G401.6 (cell line): ENCODE data around the gene PHLDB2.

Experiments
- FAIRE-seq: peaks from 2 replicates; lab custom pipeline; 2012; peaks lifted over from hg19 to GRCh38; lab: Jason Lieb, UNC

PHLDB2 gene

GRCh38 chr3:111884411-111885018 is 25.4 kb downstream of the PHLDB2 start:
- no peak for FAIRE-seq

- FAIRE-seq: no peak
Observed at GRCh38 chr3:111885578-111885977, 26.5 kb downstream of the PHLDB2 start.

- no peak for FAIRE-seq
Observed at GRCh38 chr3:111890051-111890580, 31.1 kb downstream of the PHLDB2 start.

- FAIRE-seq: no peak
Observed at GRCh38 chr3:111892070-111892469, 33.0 kb downstream of the PHLDB2 start.

- no peak for FAIRE-seq
Observed at GRCh38 chr3:111895071-111895470, 36.0 kb downstream of the PHLDB2 start.

GRCh38 chr3:111899966-111900365 is 40.9 kb downstream of the PHLDB2 start:
- FAIRE-seq: no peak

GRCh38 chr3:111901637-111902036 is 42.6 kb downstream of the PHLDB2 start:
- FAIRE-seq: no peak

- FAIRE-seq: no peak
Observed at GRCh38 chr3:111902534-111902933, 43.5 kb downstream of the PHLDB2 start.

GRCh38 chr3:111903067-111903511 is 44.0 kb downstream of the PHLDB2 start:
- FAIRE-seq: no peak

GRCh38 chr3:111904376-111905241 is 45.5 kb downstream of the PHLDB2 start:
- no peak for FAIRE-seq

- FAIRE-seq: no peak
Observed at GRCh38 chr3:111906656-111907055, 47.6 kb downstream of the PHLDB2 start.

- no peak for FAIRE-seq
Observed at GRCh38 chr3:111907151-111907550, 48.1 kb downstream of the PHLDB2 start.

GRCh38 chr3:111910806-111911205 is 51.7 kb downstream of the PHLDB2 start:
- FAIRE-seq: no peak

GRCh38 chr3:111911446-111911845 is 52.4 kb downstream of the PHLDB2 start:
- no peak for FAIRE-seq

- no peak for FAIRE-seq
Observed at GRCh38 chr3:111913163-111913763, 54.2 kb downstream of the PHLDB2 start.

- FAIRE-seq: no peak
Observed at GRCh38 chr3:111915905-111916304, 56.8 kb downstream of the PHLDB2 start.

- no peak for FAIRE-seq
Observed at GRCh38 chr3:111917300-111917699, 58.2 kb downstream of the PHLDB2 start.

- FAIRE-seq: no peak
Observed at GRCh38 chr3:111919370-111920065, 60.5 kb downstream of the PHLDB2 start.

- FAIRE-seq: no peak
Observed at GRCh38 chr3:111921181-111921580, 62.1 kb downstream of the PHLDB2 start.

- no peak for FAIRE-seq
Observed at GRCh38 chr3:111923095-111923771, 64.2 kb downstream of the PHLDB2 start.

- no peak for FAIRE-seq
Observed at GRCh38 chr3:111923806-111924205, 64.7 kb downstream of the PHLDB2 start.

GRCh38 chr3:111924283-111924682 is 65.2 kb downstream of the PHLDB2 start:
- FAIRE-seq: no peak
